HG03565 (cell line): ENCODE results near the gene EFS.
"Not testable (repeated sequence)": the region's sequence is repeated elsewhere in the genome, so short reads cannot be mapped to it uniquely, and the experiment has no call there.

Experiments
- ATAC-seq: cut with Tn5 transposase; IDR thresholded peaks from one replicate; pipeline ENCODE4 v1.9.1; 2021; ENCODE audit warnings: mild to moderate bottlenecking, moderate library complexity; ENCODE audit not compliant: unreplicated experiment

Gene EFS

DNA sequence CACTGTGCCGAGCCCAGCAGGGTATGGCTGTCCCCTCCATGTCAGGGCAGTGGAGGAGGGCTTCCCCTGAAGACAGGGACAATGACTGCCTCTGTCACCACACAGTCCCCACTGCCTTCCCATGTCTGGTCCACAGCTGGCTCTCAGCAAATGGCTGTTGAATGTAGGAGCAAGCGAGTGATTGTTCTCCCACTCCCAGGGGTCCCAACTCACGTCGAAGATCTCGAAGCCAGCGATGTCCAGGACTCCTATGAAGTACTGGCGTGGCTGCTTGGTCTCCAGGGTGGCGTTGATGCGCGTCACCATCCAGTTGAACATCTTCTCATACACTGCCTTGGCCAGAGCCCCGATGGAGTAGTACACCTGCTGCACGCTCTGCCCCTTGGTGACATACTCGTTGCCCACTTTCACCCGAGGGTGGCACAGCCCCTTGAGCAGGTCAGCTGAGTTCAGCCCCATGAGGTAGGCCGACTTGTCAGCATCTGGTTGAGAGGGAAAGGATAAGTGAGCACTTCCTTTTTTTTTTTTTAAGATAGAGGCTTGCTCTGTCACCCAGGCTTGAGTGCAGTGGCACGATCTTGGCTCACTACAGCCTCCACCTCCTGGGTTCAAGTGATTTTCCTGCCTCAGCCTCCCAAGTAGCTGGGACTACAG lies 35.7 kb upstream of the EFS start:
- ATAC-seq = not testable (repeated sequence)

DNA sequence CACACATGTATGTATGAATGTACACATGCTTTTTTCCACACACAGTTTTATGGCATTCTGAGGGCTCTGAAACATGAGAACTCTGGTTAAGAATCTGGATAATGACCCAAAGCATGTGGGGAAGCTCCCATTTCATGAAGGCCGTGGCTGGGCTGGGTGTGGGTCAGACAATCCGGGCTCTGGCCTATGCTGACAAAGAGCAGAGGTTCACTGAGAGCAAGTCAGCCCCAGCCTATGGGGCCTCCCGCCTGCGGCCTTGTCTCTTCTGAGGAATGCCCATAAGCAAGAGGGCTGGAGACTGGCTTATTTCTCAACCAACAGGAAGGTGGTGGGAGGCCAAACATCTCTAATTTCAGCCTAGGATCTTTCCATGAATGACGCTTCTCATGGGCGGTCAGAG lies 34.6 kb upstream of the EFS start:
- no peak for ATAC-seq

DNA sequence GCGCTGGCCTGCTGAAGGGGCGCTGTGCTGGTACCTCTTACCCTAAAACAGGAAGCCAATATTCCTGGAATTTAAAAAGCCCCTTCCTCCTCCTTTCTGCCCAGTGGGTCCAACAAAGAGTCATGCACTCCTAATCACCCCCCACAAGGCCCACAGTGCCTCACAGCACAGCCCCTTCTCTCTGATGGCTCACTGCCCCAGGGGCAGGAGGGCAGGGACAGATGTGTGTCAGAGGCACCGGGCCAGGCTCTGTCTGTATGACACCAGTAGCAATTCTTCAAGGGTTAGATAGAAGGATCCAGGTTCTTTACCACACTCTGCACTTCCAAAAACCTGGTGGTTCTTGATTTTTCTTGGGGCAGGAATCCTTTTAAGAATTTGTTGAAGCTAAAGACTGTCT lies 34.2 kb upstream of the EFS start:
- no peak for ATAC-seq

DNA sequence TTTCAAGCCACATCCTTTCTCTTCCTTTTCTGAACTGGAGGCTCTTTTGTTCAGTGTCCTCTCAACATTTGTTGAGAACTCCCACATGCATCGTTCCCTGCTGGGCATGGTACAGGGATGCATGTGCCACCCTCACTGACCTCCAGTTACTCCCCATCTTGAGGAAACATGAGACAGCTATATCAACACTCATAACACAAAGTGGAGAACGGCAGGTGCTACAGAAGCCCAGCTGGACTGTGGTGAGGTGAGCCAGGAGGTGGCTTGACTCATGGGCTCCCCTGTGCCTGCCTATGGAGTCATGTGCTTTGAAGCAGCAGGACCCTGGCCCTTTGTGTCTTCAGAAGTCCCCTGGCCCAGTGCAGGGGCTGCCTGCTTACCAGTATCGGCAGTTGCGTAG lies 33.4 kb upstream of the EFS start:
- ATAC-seq = no peak

DNA sequence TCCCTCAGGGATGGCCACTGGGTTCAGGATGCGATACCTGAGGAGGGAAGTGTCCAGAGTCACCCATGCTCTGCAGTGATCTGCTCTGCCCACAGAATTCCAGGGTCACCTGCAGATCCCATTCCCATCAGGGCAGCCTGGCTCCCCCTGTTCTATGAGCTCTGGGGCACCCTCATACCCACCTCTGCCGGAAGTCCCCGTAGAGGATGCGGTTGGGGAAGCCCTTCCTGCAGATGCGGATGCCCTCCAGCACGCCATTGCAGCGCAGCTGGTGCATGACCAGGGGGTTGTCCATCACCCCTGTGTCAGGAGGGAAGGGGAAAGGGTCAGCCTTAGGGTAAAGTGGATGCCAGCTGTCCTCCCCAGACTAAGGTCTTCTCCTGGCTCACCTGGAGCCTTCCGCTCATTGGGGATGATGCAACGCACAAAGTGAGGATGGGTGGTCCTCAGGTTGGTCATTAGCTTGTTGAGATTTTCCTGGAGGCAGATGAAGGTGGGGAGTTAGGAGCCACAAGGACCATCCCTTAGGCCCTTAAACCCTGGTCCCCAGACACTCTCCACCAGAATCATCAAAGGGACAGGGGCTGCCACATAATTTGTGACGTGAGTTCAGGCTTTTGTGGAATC lies 31.9 kb upstream of the EFS start:
- no peak for ATAC-seq

DNA sequence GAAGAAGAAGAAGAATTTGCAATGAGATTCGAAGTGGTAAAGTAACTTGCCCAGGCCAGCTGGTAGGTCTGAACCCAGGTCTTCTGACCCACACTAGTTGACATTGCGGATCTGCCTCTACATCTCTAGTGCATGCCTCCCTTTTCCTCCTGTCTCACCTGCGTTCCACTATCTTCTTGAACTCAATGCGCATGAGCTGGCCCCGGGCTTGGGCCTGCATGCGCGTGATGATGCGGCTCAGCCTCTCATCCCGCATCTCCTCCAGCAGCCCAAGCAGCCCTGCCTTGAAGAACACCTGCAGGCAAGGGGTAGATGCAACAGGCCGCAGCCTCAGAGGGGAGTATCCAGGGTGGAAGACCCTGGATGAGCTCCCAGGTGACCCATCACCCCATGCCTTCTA lies 31.2 kb upstream of the EFS start:
- no peak for ATAC-seq

DNA sequence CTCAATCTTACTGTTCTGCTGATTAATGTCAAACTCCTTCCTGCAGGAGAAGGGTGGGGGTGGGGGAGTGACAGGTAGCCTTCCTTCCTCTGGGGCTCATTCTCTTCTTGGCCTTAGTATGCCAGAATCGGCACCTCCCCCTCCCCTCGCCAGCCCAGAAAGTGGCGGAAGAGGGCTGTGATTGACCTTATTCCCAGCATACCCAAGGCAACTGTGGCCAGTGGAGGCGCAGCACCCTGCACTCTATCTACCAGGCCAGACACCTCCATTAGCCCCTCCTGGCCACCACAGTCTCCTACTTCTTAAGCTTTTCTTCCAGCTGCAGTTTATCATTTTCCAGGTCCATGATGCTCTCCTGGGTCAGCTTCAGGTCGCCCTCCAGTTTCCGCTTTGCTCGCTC lies 27.6 kb upstream of the EFS start:
- no peak for ATAC-seq

DNA sequence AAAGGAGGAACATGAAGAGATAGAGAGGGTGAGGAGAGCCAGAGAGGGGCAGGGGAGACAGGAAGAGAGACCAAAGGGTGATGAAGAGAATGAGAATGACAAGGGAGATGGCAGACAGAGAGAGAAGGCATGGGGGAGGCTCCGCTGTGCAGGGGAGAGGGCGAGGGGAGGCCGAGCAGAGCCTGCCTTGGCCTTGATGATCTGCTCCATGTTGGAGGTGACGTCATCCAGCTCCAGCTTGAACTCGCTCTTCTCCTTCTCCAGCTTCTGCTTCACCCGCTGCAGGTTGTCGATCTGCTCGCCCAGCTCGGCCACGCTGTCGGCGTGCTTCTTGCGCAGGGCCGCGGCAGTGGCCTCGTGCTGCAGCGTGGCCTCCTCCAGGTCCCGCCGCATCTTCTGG lies 24.9 kb upstream of the EFS start:
- ATAC-seq = not testable (repeated sequence)

DNA sequence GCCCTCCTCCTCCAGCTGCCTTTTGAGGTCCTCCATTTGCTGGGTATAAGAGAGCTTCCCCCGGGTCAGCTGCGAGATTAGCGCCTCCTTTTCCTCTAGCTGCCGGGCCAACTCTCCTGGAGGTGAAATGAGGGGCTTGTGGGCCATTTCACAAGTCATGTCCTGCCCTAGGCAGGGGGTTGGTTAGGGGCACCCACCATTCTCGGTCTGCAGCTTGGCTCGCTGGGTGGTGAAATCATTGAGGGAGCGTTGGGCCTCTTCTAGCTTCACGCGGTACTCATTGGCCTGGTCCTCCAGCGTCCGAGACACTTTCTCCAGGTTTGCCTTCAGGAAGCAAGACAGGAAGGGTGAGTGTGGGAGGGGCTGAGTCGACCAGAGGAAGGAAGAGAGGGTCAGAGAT lies 24.4 kb upstream of the EFS start:
- ATAC-seq = no peak

DNA sequence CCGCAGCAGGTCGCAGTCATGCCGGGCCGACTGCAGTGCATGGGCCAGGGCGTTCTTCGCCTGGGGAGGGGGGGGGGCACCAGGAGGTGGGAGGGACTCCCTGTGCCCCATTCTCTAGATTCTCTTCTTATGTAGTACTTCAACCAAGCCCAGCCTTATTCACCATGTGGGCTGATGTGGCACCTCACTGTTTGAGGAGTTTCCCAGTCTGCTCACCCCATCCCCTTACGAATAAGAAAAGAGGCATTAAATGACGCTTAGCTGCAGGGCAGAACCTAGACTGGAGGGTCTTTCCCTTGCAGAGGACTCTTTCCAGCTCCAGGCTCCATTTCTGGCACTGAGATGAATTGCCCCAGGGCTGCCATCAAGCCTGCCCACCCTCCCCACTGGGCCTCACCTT lies 24.0 kb upstream of the EFS start:
- no peak for ATAC-seq

DNA sequence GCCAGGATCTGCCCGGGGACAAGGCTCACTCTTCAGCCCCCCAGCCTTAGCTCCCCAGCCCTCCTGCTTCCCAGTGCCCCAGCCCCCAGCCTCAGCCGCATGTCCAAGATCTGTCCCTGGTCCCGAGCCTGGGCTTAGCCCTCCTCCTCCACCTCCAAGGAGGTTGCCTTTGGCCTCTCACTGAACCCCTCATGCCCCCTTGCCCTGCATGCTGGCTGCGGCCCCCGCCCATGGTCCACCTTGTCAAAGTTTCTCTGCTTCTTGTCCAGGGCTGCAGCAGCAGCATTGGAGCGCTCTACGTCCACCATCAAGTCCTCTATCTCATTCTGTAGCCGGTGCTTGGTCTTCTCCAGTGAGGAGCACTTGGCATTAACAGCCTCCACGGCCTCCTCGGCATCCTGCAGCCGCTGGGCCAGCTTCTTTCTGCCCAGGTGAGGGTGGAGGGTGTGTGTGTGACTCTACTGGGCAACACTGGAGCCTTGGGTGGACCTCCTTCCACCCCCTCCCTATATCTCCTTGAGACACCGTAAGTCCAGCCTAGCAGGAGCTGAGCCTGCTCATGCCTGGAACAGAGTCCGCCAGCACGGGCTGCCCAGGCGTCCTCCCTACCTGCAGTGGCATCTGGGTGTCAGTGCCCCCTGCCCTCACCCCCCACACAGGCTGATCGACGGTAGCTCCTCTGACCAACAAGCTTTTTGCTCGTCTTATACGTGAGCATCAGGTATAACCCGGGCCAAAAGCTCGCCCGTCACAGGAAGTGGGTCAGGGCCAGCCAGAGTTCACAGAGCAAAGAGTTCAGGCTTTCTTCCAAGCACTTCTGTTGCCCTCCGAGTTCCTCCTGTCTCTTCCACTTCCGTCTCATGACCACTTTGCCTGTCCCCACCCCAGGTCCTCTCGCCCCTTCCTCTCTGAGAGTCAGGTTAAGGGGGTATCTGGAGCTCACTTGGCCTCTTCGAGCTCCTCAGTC lies 23.2 kb upstream of the EFS start:
- ATAC-seq = no peak

DNA sequence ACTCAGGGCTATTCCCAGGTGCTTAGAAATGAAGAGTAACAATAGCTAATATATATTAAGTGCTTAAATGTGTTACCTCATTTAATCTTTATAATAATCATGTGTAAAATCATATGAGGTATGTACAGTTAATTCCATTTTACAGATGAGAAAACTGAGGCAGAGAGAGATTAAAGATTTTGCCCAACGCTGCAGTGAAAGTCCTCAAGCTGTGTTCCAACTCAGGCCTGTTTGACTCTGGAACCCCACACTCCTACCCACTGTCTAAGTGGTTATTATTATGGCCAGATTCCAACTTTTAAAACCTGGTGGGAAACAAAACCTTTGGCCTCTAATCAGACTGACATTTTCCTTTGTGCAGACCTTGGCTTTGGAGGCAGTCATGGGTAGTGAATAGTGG lies 22.0 kb upstream of the EFS start:
- ATAC-seq = no peak

DNA sequence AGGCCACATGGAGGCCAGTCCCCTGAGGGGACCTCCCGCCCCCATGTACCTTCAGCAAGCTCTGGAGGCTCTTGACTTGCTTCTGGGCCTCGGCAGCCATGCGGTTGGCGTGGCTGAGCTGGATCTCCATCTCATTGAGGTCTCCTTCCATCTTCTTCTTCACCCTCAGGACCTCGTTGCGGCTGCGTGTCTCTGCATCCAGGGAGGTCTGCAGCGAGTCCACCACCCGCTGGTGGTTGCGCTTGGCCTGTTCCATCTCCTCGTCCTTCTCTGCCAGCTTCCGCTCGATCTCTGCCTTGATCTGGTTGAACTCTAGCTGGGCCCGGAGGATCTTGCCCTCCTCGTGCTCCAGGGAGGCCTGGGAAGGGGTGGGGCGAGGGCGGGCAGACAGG lies 21.3 kb upstream of the EFS start:
- not testable (repeated sequence) for ATAC-seq

DNA sequence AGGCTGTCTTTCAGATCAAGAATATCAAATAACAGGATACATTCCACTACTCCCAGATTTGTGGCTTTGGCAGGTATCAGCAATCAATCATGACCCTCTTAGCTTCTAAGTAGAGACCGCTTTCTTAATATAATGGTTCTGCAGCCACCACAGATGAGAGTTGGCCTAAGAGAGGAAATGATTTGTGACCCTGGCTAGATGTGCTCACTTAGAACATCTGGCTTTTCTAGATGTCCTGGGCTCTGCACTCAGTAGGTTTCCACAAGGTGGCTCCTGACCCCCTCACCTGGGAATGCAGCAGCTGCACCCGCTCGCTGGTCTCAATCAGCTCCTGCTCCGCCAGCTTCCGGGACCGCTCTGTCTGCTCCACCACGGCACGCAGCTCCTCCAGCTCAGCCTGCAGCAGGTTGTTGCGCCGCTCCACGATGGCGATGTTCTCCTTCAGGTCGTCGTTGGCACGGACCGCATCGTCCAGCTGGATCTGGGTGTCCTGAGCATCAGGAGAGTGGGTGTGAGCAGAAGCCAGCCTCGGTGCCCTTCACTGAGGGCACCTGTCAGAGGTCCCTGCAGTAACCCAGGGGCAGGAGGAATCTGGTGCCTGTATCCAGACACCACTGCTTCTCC lies 20.8 kb upstream of the EFS start:
- no peak for ATAC-seq

DNA sequence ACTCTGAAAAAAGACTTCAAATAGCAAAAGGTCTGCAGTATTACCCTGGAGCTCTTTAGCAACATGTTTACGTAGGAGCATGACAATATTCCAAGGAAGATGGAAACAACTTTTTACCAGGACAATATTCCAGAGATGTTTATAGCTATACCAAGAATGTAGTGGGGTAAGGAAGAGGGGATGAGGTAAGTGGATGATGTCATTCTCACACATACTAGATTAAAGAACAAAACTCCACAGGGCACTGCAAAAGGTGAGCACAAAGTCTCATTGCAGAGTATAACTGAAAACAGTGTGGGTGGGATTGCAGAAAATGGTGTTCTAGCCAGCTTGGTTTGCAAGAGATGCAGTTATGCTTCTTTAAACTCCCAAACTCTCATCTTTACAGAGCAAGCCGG lies 20.3 kb upstream of the EFS start:
- no peak for ATAC-seq

DNA sequence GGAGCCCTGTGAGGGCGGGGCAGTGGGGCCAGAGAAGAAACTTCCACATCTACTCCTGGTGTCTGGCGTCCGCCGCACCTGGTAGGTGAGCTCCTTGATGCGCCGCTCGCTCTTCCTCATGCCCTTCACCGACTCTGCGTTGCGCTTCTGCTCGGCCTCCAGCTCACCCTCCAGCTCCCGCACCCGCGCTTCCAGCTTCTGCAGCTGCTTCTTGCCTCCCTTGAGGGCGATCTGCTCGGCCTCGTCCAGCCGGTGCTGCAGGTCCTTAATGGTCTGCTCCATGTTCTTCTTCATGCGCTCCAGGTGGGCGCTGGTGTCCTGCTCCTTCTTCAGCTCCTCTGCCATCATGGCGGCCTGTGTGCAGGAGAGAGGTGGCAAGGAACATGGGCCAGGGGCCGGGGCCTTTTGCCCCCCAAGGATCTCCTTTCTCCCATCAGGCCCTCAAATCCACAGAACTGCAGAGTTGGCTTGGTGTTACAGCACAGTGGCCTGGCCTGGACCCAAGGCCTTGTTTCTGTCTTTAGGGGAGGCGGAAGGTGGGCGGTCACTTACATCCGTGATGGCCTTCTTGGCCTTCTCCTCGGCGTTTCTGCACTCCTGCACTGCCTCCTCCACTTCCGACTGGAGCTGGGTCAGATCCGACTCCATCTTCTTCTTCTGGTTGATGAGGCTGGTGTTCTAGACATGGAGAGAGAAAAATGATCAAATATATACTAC lies 19.6 kb upstream of the EFS start:
- ATAC-seq = no peak

DNA sequence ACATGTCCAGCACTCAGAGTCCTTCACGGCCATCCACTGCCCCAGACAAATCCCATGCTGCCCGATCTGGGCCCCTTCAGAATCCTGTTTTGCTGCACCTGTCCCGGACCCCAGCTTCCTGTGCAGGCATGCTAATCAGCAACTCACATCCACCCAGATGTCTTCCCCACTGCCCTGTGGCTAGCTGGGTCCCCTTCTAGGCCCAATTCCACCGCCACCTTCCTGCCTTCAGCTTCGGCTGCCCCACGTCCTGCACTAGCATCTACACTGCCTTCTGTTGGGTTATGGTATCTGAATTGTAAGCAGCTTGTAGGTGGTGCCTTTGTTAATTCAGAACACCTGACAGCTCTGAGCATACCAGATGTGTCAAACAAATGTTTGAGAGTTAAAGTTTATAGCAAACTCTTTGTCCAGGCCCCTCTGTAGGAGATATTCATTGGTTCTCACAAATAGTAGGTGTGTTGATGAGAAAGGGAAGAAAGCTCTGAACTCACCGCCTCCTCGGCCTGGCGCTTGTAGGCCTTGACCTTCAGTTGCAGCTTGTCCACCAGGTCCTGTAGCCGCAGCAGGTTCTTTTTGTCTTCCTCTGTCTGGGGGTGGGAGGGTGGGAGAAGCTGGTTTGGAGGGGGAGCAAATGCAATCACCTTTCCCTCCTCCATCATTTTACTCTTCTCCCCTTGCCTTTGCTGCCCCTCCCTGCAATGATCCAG lies 17.9 kb upstream of the EFS start:
- ATAC-seq = no peak

DNA sequence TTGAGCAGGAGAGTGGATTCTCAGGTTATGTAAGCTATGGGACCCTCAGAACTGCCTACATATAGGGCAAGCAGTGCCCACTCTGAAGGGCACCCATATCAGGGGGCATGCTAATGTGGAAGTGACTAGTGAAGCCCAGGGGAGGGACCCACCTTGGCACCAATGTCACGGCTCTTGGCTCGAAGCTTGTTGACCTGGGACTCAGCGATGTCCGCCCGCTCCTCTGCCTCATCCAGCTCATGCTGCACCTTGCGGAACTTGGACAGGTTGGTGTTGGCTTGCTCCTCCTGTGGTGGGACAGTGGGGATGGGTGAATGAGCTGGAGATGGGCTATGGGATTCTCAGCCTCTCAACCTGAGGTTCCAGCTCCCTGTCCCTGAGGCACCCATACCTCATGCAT lies 17.3 kb upstream of the EFS start:
- no peak for ATAC-seq

DNA sequence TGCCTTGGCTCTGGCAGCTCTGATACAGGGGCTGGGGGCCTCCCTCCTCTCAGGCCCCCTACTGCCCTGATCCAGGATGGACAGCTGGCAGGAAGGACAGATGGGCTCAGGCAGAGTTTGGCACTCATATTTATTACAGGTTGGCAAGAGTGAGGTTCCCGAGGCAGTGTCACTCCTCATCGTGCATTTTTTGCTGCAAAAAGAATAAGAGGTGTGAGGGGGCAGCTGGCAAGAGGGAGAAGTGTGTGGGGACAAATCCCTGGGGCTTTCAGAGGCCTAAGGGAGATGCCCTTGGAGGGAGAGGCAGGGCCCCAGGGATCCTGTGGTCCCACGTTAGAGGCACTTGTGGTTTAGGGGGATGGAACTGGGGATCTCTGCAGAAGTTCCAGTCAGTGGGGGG lies 16.9 kb upstream of the EFS start:
- ATAC-seq = no peak

DNA sequence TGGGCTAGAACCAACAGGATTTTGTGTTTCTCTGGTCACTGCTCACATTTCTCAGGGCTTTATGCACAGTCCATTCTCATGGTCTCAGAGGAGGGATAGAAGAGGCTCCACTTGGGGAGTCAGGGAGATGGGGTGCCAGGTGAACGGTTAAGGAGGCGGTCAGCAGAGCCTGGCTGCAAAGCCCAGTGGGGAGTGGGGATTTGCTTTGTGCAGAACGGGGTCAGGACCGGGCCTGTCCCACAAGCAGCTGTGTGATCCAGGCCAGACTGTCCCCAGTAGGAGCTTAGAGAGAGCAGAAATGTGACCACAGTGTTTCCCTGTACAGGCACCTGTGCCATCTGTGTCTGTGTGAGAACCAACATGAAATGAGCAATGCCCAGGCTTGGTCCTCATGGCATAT lies 16.0 kb upstream of the EFS start:
- ATAC-seq = no peak
